Thyroid gland (tissue), 4 donors: Measurements from ENCODE around the gene PLCH1. TPM values are rescaled to one million over a fixed set of nuclear protein-coding genes. Genes with fewer than 3 reads are reported as not detected.

Source experiments
- DNase-seq, 2 donors: peaks; one replicate each; pipeline ENCODE4 v3.0.0-alpha.2; 2019
- H3K27ac ChIP-seq, 3 donors: fragments of 200-600 bp; sonication (generic); 1 replicate in 2 of 3; 2 replicates in 1 of 3; pipeline ENCODE4 v1.5.1; 2016 to 2019; ENCODE audit warnings: mild to moderate bottlenecking in 1 of 3, moderate library complexity in 1 of 3
- H3K27me3 ChIP-seq: fragments of 200-600 bp; sonication (generic); one replicate; pipeline ENCODE4 v1.5.1; 2019
- H3K36me3 ChIP-seq, 2 donors: fragments of 200-600 bp; sonication (generic); one replicate each; pipeline ENCODE4 v1.5.1; 2016 to 2019
- H3K4me1 ChIP-seq, 2 donors: fragments of 200-600 bp; sonication (generic); one replicate each; pipeline ENCODE4 v1.5.1; 2017 to 2019
- H3K4me3 ChIP-seq, 3 donors: fragments of 200-600 bp; sonication (generic); replicated peaks in 1 of 3; 1 replicate in 2 of 3; 2 replicates in 1 of 3; pipeline ENCODE4 v1.5.1; 2016; ENCODE audit warnings: mild to moderate bottlenecking in 1 of 3
- H3K9me3 ChIP-seq: fragments of 200-600 bp; sonication (generic); one replicate; pipeline ENCODE4 v1.5.1; 2017
- POLR2A ChIP-seq, 2 donors: fragments of 450-650 bp; IDR thresholded peaks; one replicate each; pipeline ENCODE4 v1.6.1; 2017; ENCODE audit warnings: antibody characterized with exemption in 2 of 2, mild to moderate bottlenecking in 2 of 2, moderate library complexity in 1 of 2
- WGBS, 2 donors: methylation state at CpG; one replicate each; pipeline ENCODE4 v1.1.5; 2017; 5-methylcytosine and 5-hydroxymethylcytosine counted together
- intact Hi-C: fragments of 100-400 bp; cut with DNase I; formaldehyde crosslinking; loops from one replicate; pipeline ENCODE4 v1.15.1; 2023
- total RNA-seq, 4 donors: library from RNA; depleted of rRNA; stranded (reverse); fragments of >200 nt; gene quantifications; one replicate each; pipeline ENCODE4 v1.2.3, GENCODE V29; 2016
- TF ChIP-seq, protein P1 (sequence below), 6 experiments: fragments of 200-600 bp in 3 of 6; fragments of 450-650 bp in 3 of 6; sonication (generic) in 3 of 6; IDR thresholded peaks; one replicate each; pipeline ENCODE4 v1.5.1; 2016 to 2019; ENCODE audit warnings: antibody characterized with exemption in 6 of 6, mild to moderate bottlenecking in 2 of 6, inconsistent platforms in 1 of 6, moderate library complexity in 1 of 6

The PLCH1 gene
- total RNA-seq, 4 donors from 2014 or later, result 4.3 to 20.6 (median 14.1) TPM

- Histone ChIP-seq H3K27me3 (no peaks in the 10 kb centered on the region), H3K4me3 (no peak overlapping the region), H3K4me1 (no peaks in the 10 kb centered on the region), H3K9me3 (no peaks in the 10 kb centered on the region), H3K27ac (no peak overlapping the region), H3K36me3 (no peaks in the 10 kb centered on the region)
- intact Hi-C loops, result no loop called here
- 96 to 97% methylated on average over 3 of the region's 3 CpGs for WGBS, 2 donors
- TF ChIP-seq, protein P1, sequence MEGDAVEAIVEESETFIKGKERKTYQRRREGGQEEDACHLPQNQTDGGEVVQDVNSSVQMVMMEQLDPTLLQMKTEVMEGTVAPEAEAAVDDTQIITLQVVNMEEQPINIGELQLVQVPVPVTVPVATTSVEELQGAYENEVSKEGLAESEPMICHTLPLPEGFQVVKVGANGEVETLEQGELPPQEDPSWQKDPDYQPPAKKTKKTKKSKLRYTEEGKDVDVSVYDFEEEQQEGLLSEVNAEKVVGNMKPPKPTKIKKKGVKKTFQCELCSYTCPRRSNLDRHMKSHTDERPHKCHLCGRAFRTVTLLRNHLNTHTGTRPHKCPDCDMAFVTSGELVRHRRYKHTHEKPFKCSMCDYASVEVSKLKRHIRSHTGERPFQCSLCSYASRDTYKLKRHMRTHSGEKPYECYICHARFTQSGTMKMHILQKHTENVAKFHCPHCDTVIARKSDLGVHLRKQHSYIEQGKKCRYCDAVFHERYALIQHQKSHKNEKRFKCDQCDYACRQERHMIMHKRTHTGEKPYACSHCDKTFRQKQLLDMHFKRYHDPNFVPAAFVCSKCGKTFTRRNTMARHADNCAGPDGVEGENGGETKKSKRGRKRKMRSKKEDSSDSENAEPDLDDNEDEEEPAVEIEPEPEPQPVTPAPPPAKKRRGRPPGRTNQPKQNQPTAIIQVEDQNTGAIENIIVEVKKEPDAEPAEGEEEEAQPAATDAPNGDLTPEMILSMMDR (IDR thresholded peaks at IDR 0.05), result peak in 2 of 6 experiments; percentile 12 to 13
- no peak for TF ChIP-seq POLR2A (IDR thresholded peaks at IDR 0.05)
- no peak for DNase-seq
Measured at GRCh38 chr3:155491696-155492095, 253.2 kb downstream of the PLCH1 start.

GRCh38 chr3:155488671-155489070 lies 256.2 kb downstream of the PLCH1 start:
- H3K27ac ChIP-seq, result no peak overlapping the region
- TF ChIP-seq POLR2A (IDR thresholded peaks at IDR 0.05), result no peak
- TF ChIP-seq, protein P1 (IDR thresholded peaks at IDR 0.05), result no peak

DNA sequence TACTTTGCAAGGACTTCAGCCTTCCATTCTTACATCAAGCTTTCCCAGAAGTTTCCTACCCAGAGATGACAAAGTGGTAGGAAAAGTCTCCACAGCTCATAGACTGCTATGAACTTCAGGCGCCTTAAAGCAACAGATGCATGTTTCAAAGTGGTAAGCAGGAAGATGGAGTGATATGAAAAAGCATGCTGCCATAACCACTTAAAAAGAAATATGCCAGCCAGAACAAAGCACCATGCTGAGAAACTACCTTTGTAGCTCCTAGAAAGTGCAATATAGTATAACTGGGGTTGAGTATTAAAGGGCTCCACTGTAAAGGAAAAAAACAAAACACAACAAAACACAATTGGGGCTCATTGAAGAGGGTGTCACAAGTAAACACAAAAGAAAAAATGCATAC lies 259.0 kb downstream of the PLCH1 start:
- no peaks in the 10 kb centered on the region for H3K4me1 ChIP-seq
- no peak for TF ChIP-seq POLR2A (IDR thresholded peaks at IDR 0.05)
- TF ChIP-seq, protein P1 (IDR thresholded peaks at IDR 0.05), result no peak
- H3K9me3 ChIP-seq, result no peaks in the 10 kb centered on the region
- H3K36me3 ChIP-seq, result no peaks in the 10 kb centered on the region
- no peaks in the 10 kb centered on the region for H3K27me3 ChIP-seq
- H3K27ac ChIP-seq, result no peak overlapping the region
- intact Hi-C loops, result no loop called here
- H3K4me3 ChIP-seq, result no peak overlapping the region
- WGBS, 2 donors, result 85 to 90% methylated on average over 1 of the region's 1 CpG
- no peak for DNase-seq

More at GRCh38 chr3:155488671-155489070, 256.2 kb downstream of the PLCH1 start:
- Histone ChIP-seq H3K4me3 (no peak overlapping the region), H3K9me3 (no peaks in the 10 kb centered on the region), H3K36me3 (no peaks in the 10 kb centered on the region), H3K27me3 (no peaks in the 10 kb centered on the region), H3K4me1 (no peaks in the 10 kb centered on the region)
- WGBS, 2 donors, result 69 to 84% methylated on average over 5 of the region's 5 CpGs
- DNase-seq, result no peak
- intact Hi-C loops, result no loop called here

- H3K27ac ChIP-seq, result no peak overlapping the region
- no peak overlapping the region for H3K4me3 ChIP-seq
- TF ChIP-seq, protein P1 (IDR thresholded peaks at IDR 0.05), result no peak
- TF ChIP-seq POLR2A (IDR thresholded peaks at IDR 0.05), result no peak
- no peak for DNase-seq
- WGBS, 2 donors, result 85 to 87% methylated on average over 2 of the region's 2 CpGs
- H3K27me3 ChIP-seq, result no peaks in the 10 kb centered on the region
- H3K36me3 ChIP-seq, result no peaks in the 10 kb centered on the region
- no peaks in the 10 kb centered on the region for H3K4me1 ChIP-seq
- no peaks in the 10 kb centered on the region for H3K9me3 ChIP-seq
- intact Hi-C loops, result no loop called here
Measured at GRCh38 chr3:155481591-155481990, 263.3 kb downstream of the PLCH1 start.

DNA sequence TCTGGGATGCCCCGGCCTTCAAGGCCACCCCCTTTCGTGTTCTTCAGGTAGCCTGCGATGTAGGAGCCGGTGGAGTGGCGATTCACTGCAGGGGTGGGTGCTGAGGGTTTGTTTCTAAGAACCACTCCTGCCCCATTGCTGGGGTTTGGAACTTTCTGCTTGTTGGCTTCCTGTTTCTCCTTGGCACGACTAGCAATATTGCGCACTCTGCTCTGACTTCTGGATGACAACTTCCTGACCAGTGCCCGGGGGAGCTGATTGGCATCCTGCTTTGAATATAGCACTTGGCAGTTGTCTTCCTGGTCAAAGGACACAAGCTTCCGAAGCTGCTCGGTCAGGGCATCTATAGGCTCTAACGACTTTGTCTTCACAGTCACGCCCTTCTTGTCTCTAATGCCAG lies 263.8 kb downstream of the PLCH1 start:
- no peak for DNase-seq
- 84 to 88% methylated on average over 12 of the region's 12 CpGs for WGBS, 2 donors
- Histone ChIP-seq H3K4me1 (no peaks in the 10 kb centered on the region), H3K9me3 (no peaks in the 10 kb centered on the region), H3K27me3 (no peaks in the 10 kb centered on the region), H3K27ac (no peak overlapping the region), H3K36me3 (no peaks in the 10 kb centered on the region), H3K4me3 (no peak overlapping the region)
- no peak for TF ChIP-seq POLR2A (IDR thresholded peaks at IDR 0.05)
- TF ChIP-seq, protein P1 (IDR thresholded peaks at IDR 0.05), result no peak
- intact Hi-C loops, result no loop called here
